Ishikawa (cell line): ENCODE measurements around the gene SMG7.

ENCODE experiments used
- CEBPB ChIP-seq: IDR thresholded peaks from 2 replicates; pipeline ENCODE4 v1.6.1; 2012
- EP300 ChIP-seq: IDR thresholded peaks from 2 replicates; pipeline ENCODE4 v1.6.1; 2012; ENCODE audit warnings: borderline replicate concordance
- FOXM1 ChIP-seq: IDR thresholded peaks from 2 replicates; pipeline ENCODE4 v1.6.1; 2012; ENCODE audit warnings: low read depth, borderline replicate concordance
- NFIC ChIP-seq: IDR thresholded peaks from 2 replicates; pipeline ENCODE4 v1.6.1; 2012
- RAD21 ChIP-seq: IDR thresholded peaks from 2 replicates; pipeline ENCODE4 v1.6.1; 2012; ENCODE audit warnings: low read depth
- REST ChIP-seq: IDR thresholded peaks from 2 replicates; pipeline ENCODE4 v1.6.1; 2012; ENCODE audit warnings: low read depth, mild to moderate bottlenecking
- TCF12 ChIP-seq: IDR thresholded peaks from 2 replicates; pipeline ENCODE4 v1.6.1; 2012; ENCODE audit warnings: low read depth

- no peak for TF ChIP-seq REST
- TF ChIP-seq EP300 = no peak
- no peak for TF ChIP-seq RAD21
- no peak for TF ChIP-seq TCF12
- no peak for TF ChIP-seq FOXM1
- TF ChIP-seq NFIC = peak; percentile 65
- TF ChIP-seq CEBPB = no peak
These were observed 95.3 kb downstream of the SMG7 start for GRCh38 chr1:183567584-183567983.
